ENCODE data around the gene RAB11FIP4. TPM values are rescaled to one million over a fixed set of nuclear protein-coding genes. Genes with fewer than 3 reads are reported as not detected.

Gene RAB11FIP4
- total RNA-seq, 4 donors from 2014 or later, result 0.47 to 14.1 (median 1.9) TPM

- TF ChIP-seq EP300 (IDR thresholded peaks at IDR 0.05) (no peak), CTCF (IDR thresholded peaks at IDR 0.05) (no peak)
- 66 to 83% methylated on average over 3 of the region's 3 CpGs for WGBS, 2 donors (ENCODE audit: low coverage in 1 of 2)
- H3K27ac ChIP-seq, result no peak overlapping the region
- no peak for ATAC-seq
- no peaks in the 10 kb centered on the region for H3K36me3 ChIP-seq
- H3K27me3 ChIP-seq, result no peaks in the 10 kb centered on the region
- H3K4me1 ChIP-seq, result no peaks in the 10 kb centered on the region
- no peak overlapping the region for H3K4me3 ChIP-seq
- H3K9me3 ChIP-seq, result no peaks in the 10 kb centered on the region
These were observed 58.3 kb downstream of the RAB11FIP4 start for GRCh38 chr17:31449746-31450145.

GRCh38 chr17:31452101-31452500 lies 60.6 kb downstream of the RAB11FIP4 start:
- H3K27ac ChIP-seq, result no peak overlapping the region
- TF ChIP-seq CTCF (IDR thresholded peaks at IDR 0.05), result no peak
- TF ChIP-seq POLR2A (IDR thresholded peaks at IDR 0.05), result no peak
- TF ChIP-seq POLR2AphosphoS5 (IDR thresholded peaks at IDR 0.05), result no peak
- no peak for TF ChIP-seq EP300 (IDR thresholded peaks at IDR 0.05)
- H3K4me3 ChIP-seq, result no peak overlapping the region
- H3K9me3 ChIP-seq, result no peaks in the 10 kb centered on the region
- H3K27me3 ChIP-seq, result no peaks in the 10 kb centered on the region
- H3K36me3 ChIP-seq, result no peaks in the 10 kb centered on the region
- ATAC-seq, result no peak
- no peaks in the 10 kb centered on the region for H3K4me1 ChIP-seq
- 65% methylated on average over 3 of the region's 4 CpGs; no CpG with 5 or more reads in 1 of the 2 donors for WGBS, 2 donors (ENCODE audit: low coverage in 1 of 2)

GRCh38 chr17:31452561-31453110 lies 61.2 kb downstream of the RAB11FIP4 start:
- no peaks in the 10 kb centered on the region for H3K36me3 ChIP-seq
- no peak for ATAC-seq
- H3K4me3 ChIP-seq, result no peak overlapping the region
- no peak overlapping the region for H3K27ac ChIP-seq
- TF ChIP-seq EP300 (IDR thresholded peaks at IDR 0.05) (no peak), POLR2AphosphoS5 (IDR thresholded peaks at IDR 0.05) (no peak), POLR2A (IDR thresholded peaks at IDR 0.05) (no peak), CTCF (IDR thresholded peaks at IDR 0.05) (no peak)
- no peaks in the 10 kb centered on the region for H3K4me1 ChIP-seq
- H3K9me3 ChIP-seq, result no peaks in the 10 kb centered on the region
- no peaks in the 10 kb centered on the region for H3K27me3 ChIP-seq
- 79% methylated on average over 5 of the region's 10 CpGs; no CpG with 5 or more reads in 1 of the 2 donors for WGBS, 2 donors (ENCODE audit: low coverage in 1 of 2)

- no peak overlapping the region for H3K27ac ChIP-seq
- H3K9me3 ChIP-seq, result no peaks in the 10 kb centered on the region
- TF ChIP-seq POLR2A (IDR thresholded peaks at IDR 0.05), result no peak
- no peak for TF ChIP-seq CTCF (IDR thresholded peaks at IDR 0.05)
- TF ChIP-seq POLR2AphosphoS5 (IDR thresholded peaks at IDR 0.05), result no peak
- no peak for TF ChIP-seq EP300 (IDR thresholded peaks at IDR 0.05)
- H3K27me3 ChIP-seq, result no peaks in the 10 kb centered on the region
- no peak overlapping the region for H3K4me3 ChIP-seq
- WGBS, 2 donors (ENCODE audit: low coverage in 1 of 2), result 40% methylated on average over 2 of the region's 2 CpGs; no CpG with 5 or more reads in 1 of the 2 donors
- no peaks in the 10 kb centered on the region for H3K36me3 ChIP-seq
- H3K4me1 ChIP-seq, result no peaks in the 10 kb centered on the region
- no peak for ATAC-seq
These were observed 62.4 kb downstream of the RAB11FIP4 start for GRCh38 chr17:31453896-31454295.

- H3K27me3 ChIP-seq, result no peaks in the 10 kb centered on the region
- H3K4me3 ChIP-seq, result no peak overlapping the region
- no peak overlapping the region for H3K27ac ChIP-seq
- TF ChIP-seq CTCF (IDR thresholded peaks at IDR 0.05) (no peak), POLR2AphosphoS5 (IDR thresholded peaks at IDR 0.05) (no peak), POLR2A (IDR thresholded peaks at IDR 0.05) (no peak), EP300 (IDR thresholded peaks at IDR 0.05) (no peak)
- no peak for ATAC-seq
- H3K4me1 ChIP-seq, result peaks cover 0 to 11% (median 0%) of the 10 kb centered on the region in 3 donors
- no peaks in the 10 kb centered on the region for H3K36me3 ChIP-seq
- H3K9me3 ChIP-seq, result no peaks in the 10 kb centered on the region
- 80 to 92% methylated on average over 4 to 5 of the region's 5 CpGs for WGBS, 2 donors (ENCODE audit: low coverage in 1 of 2)
These were observed 65.3 kb downstream of the RAB11FIP4 start for GRCh38 chr17:31456814-31457213.

Data from gastroesophageal sphincter (tissue), 4 donors.